ENCODE data around the gene KDM1B. TPM values are rescaled to one million over a fixed set of nuclear protein-coding genes. Genes with fewer than 3 reads are reported as not detected.
"Not testable (repeated sequence)": the region's sequence is repeated elsewhere in the genome, so short reads cannot be mapped to it uniquely, and the experiment has no call there.

The KDM1B gene
- total RNA-seq, 1 donor from 2014 or later: 46.8 TPM

DNA sequence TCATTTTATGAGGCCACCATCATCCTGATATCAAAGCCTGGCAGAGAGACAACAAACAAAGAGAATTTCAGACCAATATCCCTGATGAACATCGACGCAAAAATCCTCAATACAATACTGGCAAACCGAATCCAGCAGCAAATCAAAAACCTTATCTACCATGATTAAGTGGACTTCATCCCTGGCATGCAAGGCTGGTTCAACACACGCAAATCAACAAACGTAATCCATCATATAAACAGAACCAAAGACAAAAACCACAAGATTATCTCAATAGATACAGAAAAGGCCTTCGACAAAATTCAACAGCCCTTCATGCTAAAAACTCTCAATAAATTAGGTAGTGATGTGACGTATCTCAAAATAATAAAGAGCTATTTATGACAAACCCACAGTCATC, 76.6 kb downstream of the KDM1B start:
- not testable (repeated sequence) for DNase-seq

DNA sequence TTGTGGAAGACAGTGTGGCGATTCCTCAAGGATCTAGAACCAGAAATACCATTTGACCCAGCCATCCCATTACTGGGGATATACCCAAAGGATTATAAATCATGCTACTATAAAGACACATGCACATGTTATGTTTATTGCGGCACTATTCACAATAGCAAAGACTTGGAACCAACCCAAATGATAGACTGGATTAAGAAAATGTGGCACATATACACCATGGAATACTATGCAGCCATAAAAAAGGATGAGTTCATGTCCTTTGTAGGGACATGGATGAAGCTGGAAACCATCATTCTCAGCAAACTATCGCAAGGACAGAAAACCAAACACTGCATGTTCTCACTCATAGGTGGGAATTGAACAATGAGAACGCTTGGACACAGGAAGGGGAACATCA, 78.5 kb downstream of the KDM1B start:
- DNase-seq: not testable (repeated sequence)

DNA sequence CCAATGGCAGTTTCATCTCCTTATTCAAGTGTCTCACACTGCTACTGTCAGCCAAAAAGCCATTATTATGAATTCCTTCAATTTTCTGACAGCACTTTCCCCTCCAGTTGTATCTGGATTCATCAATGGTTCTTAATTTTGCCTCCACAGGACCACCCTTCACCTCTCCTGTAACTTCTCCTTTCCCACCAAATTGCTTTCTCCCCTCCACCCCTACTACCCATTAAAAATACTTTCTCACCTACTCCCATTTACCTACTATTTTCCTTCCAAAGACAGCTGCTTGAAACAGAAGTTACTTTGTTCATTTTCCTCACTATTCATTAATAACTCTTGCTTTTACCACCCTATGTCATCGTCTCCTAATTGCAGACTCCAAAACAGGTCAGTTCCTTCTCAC, 79.3 kb downstream of the KDM1B start:
- no peak for DNase-seq

DNA sequence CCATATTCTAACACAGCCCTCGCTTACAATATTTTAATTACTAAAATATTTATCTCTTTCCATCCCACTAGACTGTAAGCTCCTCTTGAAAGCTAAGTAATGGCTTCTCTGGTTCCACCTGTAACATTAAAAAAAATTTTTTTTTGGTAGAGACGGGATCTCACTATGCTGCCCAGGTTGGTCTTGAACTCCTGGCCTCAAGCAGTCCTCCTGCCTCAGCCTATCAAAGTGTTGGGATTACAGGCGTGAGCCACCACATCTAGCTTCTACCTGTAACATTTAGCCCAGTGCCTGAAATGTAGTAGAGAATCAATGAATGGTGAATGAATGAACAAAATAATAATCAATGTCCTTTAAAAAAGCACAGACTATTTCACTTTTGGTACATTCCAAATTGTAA, 80.3 kb downstream of the KDM1B start:
- DNase-seq: no peak

DNA sequence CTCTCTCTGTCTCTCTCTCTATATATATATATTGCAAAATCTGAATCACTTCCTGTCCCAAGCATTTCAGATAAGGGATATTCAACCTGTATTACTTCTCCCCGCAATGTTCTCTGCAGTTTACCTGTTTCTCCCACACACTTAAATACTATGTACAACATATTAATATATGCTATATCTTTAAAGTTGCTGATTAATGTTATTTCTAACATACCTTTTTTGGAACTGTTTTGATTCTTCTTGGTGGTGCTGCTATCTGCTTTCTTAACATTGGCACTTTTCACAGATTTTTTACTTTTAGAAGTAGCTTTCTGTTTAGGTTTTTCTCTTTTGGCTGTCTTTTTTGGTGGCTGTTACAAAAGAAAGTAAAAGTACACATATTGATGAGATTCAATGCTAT, 81.9 kb downstream of the KDM1B start:
- no peak for DNase-seq

DNA sequence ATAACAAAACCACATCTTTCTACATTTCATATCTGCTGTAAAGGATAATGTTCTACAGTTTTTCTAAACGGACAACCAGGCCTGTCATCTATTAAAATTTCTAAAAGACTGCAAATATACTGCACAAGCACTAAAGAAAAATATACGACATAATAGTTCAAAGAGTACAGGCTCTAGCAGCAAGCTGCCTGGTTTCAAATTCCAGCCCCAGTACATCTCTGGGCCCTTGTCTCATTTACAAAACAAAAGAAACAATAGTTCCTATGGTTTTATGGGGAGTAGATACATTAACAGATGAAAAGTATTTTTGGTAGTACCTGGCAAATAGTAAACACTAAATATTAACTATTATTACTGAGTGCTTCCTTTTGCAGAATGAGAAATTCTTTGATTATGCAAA, 85.0 kb downstream of the KDM1B start:
- no peak for DNase-seq

DNA sequence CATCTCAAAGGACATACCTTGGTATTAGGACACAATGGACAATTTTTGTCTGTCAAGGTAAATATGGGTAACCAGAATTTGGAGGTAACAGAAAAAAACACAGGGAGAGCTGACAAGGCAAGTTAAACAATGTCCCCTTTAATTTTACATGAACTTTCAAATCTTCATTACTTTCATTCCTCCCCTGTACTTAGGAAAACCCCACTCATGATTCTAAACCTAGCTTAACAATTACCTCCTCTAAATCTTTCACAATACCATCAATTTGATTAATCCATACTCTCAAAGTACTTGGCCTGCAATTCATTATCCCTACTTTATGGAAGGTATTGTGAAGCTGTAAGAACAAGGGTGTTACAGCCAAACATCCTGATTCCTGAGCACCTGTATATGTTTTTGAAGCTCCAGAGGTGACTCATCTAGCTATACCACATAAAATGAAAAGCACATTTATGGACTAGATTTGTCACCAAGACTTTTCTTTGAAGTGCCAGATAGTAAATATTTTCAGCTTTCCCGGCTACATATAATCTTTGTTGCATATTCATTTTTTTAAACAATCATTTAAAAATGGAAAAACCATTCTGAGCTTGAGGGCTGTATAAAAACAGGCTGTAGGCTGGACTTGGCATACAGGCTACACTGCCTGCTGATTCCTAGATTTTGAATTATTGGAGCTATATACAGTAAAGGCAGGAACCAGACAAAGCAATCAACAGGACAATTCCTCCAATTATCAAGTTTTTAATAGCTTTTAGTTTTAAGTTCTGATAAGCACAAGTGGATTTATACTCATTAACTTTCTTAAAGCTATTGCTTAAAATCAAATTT, 86.2 kb downstream of the KDM1B start:
- no peak for DNase-seq

DNA sequence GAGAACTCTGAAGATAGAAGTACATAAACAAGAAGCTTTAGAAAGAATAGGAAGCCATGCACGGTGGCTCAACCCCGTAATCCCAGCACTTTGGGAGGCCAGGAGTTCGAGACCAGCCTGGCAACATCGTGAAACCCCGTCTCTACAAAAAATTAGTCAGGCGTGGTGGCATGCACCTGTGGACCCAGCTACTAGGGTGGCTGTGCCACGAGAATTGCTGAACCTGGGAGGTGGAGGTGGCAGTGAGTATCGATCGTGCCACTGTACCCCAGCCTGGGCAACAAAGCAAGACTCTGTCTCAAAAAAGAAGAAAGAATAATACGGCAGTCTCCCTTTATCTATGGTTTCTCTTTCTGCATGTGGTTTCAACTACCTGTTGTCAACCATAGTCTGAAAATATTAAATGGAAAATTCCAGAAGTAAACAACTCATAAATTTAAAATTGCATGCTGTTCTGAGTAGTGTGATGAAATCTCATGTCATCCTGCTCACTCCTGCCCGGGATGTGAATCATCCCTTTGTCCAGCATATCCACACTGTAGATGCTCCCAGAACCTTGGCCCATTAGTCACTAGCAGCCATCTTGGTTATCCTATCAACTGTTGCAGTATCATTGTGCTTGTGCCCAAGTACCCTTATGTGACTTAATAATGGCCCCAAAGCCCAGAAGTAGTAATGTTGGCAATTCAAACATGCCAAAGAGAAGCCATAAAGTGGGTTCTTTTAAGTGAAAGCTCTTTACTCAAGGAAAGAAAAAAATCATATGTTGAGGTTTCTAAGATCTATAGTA, 87.0 kb downstream of the KDM1B start:
- DNase-seq: no peak

DNA sequence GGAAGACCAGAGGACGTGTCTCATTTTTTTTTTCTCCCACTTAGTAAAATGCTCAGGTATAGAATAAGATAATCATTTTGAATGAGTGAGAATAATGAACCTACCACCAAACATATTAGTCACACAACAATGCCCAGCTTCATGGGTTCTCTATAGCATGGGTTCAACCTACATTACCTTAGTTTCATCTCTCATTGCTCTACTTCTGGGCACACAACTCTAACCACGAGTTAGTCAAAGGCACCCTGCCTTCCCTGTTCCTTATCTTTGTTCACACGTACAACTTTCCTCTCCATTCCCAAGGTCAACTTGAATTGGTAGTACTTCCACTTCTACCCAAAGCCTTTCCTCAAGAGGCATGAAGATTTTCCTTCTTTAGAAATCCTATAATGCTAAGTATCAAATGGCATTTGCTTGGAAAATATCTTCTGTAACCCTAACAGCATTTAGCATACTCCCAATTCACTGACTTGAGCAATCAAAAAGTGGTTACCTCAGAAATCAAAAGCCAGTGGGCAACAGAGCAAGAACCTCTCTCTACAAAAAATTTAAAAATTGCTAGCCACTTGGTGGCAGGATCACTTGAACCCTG, 88.2 kb downstream of the KDM1B start:
- DNase-seq: no peak

DNA sequence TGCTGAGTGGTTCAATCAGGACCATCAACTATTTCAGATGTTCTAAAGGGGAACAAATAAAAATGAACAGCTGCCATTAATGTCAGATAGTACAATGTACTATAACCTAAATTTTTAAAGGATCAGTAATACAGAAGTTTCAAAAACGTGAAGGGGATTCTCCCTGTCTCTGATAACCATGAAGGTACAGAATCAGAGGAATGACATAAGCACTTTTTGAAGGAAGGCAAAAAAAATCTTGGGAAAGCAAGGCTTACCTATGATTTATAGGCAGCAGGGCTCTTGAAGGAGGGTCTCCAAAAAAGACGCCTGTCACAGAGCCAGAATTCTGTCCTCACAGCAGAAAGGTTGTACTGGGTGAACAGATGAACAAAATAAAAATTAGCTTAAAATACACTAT, 89.0 kb downstream of the KDM1B start:
- no peak for DNase-seq

DNA sequence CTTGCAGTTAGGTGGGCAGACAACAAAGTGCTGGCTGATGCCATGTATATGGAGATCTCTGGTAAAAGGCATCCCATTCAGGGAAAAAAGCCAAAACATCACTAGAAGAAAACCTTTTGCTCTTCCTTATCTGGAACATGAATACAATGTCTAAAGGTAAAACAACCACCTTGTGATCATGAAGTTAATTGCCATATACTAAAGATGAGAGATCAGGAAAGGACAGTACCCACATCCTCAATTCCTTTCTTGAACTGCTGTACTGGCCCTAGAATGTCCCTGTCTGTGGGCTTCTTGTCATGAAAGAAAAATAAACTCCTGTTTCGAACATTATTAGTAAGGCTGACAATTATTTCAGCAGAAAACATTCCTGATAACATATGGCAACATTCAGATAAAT, 89.9 kb downstream of the KDM1B start:
- no peak for DNase-seq

DNA sequence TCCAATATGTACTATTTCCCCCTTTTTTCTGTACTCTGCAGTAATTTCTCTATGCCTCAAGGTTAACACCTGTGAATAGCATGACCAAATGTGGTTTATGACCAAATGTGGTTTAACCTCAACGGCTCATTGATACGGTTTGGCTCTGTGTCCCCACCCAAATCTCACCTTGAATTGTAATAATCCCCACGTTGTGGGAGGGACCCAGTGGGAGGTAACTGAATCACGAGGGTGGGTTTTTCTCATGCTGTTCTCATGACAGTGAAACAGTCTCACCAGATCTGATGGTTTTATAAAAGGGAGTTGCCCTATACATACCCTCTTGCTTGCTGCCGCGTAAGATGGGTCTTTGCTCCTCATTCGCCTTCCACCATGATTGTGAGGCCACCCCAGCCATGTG, 90.4 kb downstream of the KDM1B start:
- no peak for DNase-seq

DNA sequence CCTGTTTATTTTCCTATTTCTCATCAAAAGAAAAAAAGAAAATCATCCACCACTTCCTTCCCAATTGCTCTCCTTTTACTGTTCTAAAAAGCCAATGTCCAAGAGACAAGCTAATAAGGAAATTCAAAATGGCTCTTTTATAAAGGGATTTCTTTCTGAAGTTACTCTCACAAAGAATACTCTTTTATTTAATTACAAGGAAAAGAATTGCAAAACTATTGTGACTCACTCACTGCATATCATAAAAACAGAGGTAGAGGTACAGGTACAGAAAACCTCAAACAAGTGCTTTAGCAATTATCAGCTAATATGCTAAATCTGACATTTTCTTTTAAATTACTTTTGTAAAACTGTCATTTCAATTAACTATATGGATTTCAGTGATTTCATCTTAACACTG, 91.0 kb downstream of the KDM1B start:
- DNase-seq: no peak

DNA sequence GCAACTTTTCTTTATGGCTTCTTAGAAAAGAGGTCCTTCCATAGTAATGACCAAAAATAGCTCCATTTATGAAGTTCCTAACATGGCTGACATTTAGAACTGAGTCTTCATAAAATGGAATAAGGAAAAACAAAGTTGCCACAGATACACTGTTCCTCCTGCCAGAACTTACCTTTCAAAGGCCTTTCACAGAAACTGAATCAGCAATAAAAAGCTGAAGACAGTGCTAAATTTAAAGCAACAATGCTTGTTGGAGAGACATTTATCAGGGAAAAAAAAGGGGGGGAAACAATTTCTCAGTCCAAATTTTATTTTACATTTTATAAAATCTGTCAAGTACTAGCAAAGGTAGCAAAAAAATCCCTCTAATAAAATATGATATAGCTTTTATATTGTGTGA, 91.8 kb downstream of the KDM1B start:
- no peak for DNase-seq

DNA sequence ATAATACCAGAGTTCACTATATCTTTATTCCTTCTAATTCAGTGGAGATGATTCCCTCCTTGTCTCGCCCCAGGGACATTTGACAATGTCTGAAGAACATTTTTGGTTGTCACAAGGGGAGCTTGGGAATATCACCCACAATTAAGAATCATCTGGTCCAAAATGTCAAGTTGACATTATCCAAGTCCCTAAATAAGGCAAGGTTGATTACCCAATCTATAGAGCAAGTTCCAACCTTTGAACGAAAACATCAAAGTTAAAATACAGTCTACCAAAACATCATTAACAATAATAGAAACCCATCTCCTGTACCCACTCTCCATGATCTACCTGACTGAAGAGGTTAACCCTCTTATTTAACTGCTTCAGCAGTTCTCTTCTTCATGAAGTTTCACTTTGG, 93.5 kb downstream of the KDM1B start:
- DNase-seq: no peak

DNA sequence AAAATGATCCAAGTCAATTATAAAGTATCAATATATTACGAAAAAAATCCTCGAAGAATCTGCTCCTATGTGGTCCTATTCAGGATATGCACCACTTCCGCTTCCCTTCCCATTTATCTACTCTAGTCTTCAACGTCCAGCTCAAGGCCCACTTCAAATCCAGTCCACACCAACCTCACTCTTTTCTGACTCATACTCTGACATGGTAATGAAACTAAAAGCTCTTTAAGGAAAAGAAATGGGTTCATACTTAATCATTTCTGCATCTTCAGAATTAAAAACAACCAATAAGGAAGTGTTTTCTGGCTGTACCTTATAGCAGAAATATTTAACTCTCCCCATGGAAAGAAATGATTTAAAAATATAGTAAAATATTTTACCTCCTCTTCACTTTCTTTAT, 94.0 kb downstream of the KDM1B start:
- DNase-seq: no peak

DNA sequence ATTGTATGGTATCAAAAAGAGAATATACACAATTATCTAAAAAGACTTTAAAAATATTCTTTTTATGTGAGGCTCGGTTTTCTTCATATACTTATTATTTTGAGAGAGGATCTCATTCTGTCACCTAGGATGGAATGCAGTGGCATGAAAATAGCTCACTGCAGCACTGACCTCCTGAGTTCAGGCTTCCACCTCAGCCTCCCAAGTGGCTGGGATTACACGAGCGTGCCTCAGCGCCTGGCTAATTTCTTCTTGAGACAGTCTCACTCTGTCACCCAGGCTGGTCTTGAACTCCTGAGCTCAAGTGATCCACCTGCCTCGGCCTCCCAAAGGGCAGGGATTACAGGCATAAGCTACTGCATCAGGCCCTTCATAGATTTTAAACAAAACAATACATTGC, 98.4 kb downstream of the KDM1B start:
- DNase-seq: no peak

DNA sequence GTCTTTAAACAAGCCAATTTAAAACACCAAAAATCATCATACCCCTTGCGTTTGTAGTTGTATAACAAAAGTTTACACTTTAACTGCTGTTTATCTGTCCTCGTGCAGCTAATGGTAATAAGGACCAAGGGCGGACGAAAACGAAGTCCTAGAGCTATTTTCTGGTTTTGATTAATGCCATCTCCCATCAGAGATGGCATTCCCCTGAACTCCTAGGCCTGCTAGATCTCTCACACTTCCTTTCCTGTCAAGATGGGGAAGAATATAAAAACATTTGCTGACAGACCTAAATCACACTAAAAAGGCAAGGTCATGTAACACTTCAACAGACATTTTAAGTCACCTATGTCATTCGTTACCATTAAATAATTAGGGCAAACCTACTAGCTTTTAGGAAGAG, 99.6 kb downstream of the KDM1B start:
- DNase-seq: no peak

DNA sequence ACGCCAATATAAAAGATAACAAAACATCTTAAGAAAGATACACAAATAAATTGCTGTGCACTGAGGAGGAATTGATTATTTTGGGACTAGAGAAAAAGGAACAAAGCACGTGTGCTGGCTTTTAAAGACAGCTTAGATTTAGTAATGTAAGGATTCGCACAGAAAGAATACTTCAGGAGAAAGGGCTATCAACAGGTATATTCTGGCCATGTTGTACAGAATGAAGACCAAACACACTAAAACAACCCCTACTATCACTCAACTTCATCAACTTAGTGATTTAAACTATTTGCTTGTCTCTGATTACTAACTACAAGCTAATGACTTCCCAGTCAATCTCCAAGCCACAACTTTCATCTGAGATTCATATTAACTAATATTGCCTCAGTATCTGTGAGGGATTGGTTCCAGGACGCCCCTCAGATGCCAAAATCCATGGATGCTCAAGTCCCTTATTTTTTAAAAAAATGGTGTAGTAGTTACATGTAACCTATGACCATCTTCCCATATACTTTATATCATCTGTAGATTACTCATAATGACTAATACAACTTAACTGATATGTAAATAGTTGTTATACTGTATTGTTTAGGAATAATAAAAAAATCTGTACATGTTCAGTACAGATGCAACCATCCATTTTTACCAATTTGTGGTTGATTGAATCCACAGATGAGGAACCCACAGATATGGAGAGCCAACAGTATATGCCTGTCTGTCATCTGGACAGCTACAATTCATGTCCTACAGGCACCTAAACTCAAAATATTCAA, 104.6 kb downstream of the KDM1B start:
- no peak for DNase-seq

DNA sequence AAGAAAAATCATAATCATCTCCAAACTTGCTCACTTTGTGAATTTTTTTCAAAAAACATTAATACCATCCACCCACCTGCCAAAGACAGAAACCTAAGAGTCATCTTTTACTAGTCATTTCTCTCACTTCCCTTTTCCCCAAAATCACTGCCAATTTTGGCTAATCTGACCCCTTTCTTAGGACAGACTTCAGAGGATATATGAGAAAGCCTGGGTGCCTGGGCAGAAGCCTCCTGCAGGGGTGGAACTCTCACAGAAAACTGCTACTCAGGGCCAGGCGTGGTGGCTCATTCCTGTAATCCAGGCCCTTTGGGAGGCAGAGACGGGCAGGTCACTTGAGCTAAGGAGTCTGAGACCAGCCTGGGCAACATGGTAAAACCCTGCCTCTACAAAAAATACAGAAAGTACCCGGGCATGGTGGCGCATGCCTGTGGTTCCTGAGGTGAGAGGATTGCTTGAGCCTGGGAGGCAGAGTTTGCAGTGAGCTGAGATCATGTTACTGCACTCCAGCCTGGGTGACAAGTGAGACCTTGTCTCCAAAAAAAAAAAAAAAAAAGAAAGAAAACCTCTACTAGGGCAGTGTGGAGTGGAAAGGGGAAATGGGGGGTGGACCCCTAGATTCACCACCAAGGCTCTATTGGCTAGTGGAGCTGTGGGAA, 105.4 kb downstream of the KDM1B start:
- DNase-seq: peak; percentile 22

DNA sequence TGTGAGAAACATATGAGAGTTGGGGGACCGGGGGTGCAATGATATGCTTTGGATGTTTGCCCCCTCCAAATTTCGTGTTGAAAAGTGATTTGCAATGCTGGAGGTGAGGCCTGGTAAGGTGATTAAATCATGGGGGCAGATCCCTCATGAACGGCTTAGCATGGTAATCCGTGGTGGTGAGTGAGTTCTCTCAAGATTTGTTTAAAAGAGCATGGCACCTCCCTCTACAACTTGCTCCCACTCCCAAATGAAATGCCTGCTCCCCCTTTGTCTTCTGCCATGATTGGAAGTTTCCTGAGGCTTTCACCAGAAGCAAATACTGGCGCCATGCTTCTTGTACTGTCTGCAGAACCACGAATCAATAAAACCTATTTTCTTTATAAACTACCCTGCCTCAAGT, 106.7 kb downstream of the KDM1B start:
- DNase-seq: no peak

Data from tongue (tissue), 2 donors.